Ectodermal cell (in vitro differentiated cells): ENCODE data around the gene HSH2D.

Experiments
- H3K27ac ChIP-seq: 2 replicates; pipeline ENCODE4 v1.7.0; 2013; ENCODE audit warnings: mild to moderate bottlenecking, low read depth, low read length; ENCODE audit not compliant: insufficient read depth, poor library complexity, severe bottlenecking
- H3K27me3 ChIP-seq: 2 replicates; pipeline ENCODE4 v1.7.0; 2013; ENCODE audit warnings: mild to moderate bottlenecking, low read length; ENCODE audit not compliant: insufficient read depth, control insufficient read depth, poor library complexity, severe bottlenecking
- H3K36me3 ChIP-seq: one replicate; pipeline ENCODE4 v1.7.0; 2013; ENCODE audit warnings: low read length; ENCODE audit not compliant: control insufficient read depth, insufficient read depth
- H3K4me1 ChIP-seq: one replicate; pipeline ENCODE4 v1.7.0; 2013; ENCODE audit warnings: low read length; ENCODE audit not compliant: control insufficient read depth, insufficient read depth
- H3K4me3 ChIP-seq: 2 replicates; pipeline ENCODE4 v1.7.0; 2013; ENCODE audit warnings: low read depth, low read length, control low read depth; ENCODE audit not compliant: insufficient read depth
- H3K9me3 ChIP-seq: 2 replicates; pipeline ENCODE4 v1.7.0; 2013; ENCODE audit warnings: mild to moderate bottlenecking, low read length, moderate library complexity; ENCODE audit not compliant: control insufficient read depth
- WGBS, 2 experiments: methylation state at CpG; one replicate each; pipeline ENCODE4 v1.1.7; 2013; ENCODE audit warnings: missing lambda C conversion rate in 2 of 2; 5-methylcytosine and 5-hydroxymethylcytosine counted together

The HSH2D gene

DNA sequence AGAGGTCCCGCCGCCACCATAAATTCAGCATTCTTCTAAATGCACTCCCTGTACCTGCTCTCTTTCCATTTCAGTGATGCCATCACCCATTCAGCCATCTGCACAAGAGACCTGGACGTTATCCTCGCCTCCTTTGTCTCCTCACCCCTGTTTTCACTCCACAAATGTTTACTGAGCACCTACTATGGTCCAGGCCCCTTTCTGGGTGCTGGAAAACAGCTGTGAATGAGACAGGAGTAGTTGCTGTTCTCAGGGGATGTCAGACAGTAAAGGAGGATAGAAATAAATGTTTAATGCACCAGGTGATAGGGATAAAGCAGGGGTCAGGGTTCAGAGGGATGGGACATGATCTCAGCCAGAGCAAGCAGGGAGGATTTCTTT lies 57.5 kb downstream of the HSH2D start:
- H3K36me3 ChIP-seq, result peaks cover 10% of the 10 kb centered on the region
- peaks cover 5% of the 10 kb centered on the region for H3K4me1 ChIP-seq
- H3K27me3 ChIP-seq, result no peaks in the 10 kb centered on the region
- 94 to 99% methylated on average over 4 of the region's 4 CpGs for WGBS, 2 experiments
- no peak overlapping the region for H3K27ac ChIP-seq
- no peaks in the 10 kb centered on the region for H3K9me3 ChIP-seq
- no peak overlapping the region for H3K4me3 ChIP-seq

DNA sequence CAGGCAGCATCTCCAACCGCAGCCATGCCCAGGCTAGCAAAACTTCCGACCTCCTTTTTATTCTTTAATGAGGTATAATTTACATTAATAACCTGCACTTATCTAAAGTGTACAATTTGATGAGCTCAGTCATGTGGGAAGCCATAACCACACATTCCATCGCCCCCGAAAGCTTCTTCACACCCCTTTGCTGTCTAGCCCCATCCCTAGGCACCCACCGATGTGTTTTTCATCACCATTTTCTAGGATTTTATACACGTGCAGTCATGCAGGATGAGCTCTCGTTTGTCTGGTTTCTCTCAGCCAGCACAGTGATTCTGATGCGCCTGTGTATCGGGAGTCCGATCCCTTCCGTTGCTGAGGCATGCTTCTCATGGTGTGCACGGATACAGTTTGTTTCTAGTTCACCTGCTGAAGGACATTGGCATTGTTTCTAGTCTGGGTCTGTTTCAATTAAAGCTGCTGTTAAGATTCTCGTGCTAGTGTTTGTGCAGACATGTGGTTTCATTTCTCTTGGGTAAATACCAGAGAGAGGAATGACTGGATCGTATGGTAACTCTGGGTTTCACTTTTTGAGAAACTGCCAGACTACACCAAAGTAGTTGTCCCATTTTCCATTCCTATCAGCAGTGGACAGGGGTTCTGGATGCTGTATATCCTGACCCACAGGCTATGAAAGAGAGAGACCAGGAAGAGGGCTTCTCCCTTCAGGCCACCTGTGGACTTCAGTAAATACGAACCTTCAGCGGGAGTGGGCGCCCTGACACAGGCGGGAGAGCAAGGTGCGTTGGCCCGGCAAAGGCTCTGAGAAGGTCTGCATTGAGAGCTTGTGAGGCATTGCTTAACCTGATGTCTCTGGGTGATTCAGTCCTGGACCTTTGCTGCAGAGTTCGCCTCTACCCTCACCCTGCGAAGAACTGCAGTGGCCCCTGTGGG lies 59.1 kb downstream of the HSH2D start:
- no peak overlapping the region for H3K27ac ChIP-seq
- no peaks in the 10 kb centered on the region for H3K27me3 ChIP-seq
- peaks cover 5% of the 10 kb centered on the region for H3K4me1 ChIP-seq
- WGBS, 2 experiments, result 92% methylated on average over 21 of the region's 22 CpGs
- no peak overlapping the region for H3K4me3 ChIP-seq
- H3K9me3 ChIP-seq, result no peaks in the 10 kb centered on the region
- H3K36me3 ChIP-seq, result peaks cover 10% of the 10 kb centered on the region

DNA sequence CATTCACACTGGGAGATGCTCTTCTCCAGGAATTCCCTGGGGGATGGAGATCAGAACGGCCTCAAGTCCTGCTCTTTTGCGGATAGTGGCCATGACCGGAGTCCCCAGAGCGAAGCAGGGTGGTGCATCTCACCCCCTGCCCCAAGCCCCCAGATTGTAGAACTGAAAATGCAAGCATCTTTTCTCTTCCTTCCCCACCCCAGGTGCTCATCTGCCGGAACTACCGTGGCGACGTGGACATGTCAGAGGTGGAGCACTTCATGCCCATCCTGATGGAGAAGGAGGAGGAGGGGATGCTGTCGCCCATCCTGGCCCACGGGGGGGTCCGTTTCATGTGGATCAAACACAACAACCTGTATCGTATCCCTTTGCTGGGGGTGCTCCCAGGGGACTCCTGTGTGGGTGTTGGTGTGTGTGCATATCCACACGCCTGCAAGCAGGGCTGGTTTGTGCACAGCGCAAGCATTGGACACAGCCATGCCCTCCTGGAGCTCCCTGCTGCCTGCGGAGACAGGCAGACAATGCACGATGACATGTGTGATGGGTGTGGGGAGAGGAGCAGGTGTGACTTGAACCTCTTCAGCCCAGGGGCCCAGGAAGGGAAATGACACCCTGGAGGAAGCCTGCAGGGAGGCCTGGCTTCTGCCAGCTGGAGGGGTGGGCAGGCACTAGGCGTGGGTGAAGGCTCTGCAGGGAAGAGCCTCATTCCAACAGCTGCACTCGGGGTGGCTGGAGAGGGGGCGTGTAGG lies 59.9 kb downstream of the HSH2D start:
- peaks cover 5% of the 10 kb centered on the region for H3K4me1 ChIP-seq
- 97% methylated on average over 19 of the region's 19 CpGs for WGBS, 2 experiments
- peaks cover 17% of the 10 kb centered on the region for H3K36me3 ChIP-seq

DNA sequence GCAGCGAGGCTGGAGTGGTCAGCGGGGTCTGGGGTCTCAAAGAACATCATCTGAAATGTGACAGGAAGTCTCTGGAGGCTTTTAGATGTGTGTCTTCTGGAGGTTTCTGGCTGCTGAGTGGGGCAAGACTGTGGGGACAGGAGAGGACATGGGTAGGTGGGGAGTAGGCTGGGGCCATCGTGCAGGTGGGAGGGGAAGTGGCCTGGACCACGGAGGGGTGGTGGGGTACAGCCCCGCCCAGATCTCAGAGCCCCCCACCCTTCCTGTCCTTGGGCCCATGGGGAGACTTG lies 60.5 kb downstream of the HSH2D start:
- Histone ChIP-seq H3K27me3 (no peaks in the 10 kb centered on the region), H3K36me3 (peaks cover 19% of the 10 kb centered on the region), H3K4me1 (peaks cover 2% of the 10 kb centered on the region), H3K9me3 (no peaks in the 10 kb centered on the region), H3K4me3 (no peak overlapping the region), H3K27ac (no peak overlapping the region)
- WGBS, 2 experiments, result 94 to 96% methylated on average over 5 of the region's 5 CpGs

More for the DNA sequence above, 59.9 kb downstream of the HSH2D start:
- Histone ChIP-seq H3K9me3 (no peaks in the 10 kb centered on the region), H3K27me3 (no peaks in the 10 kb centered on the region), H3K27ac (no peak overlapping the region), H3K4me3 (no peak overlapping the region)

DNA sequence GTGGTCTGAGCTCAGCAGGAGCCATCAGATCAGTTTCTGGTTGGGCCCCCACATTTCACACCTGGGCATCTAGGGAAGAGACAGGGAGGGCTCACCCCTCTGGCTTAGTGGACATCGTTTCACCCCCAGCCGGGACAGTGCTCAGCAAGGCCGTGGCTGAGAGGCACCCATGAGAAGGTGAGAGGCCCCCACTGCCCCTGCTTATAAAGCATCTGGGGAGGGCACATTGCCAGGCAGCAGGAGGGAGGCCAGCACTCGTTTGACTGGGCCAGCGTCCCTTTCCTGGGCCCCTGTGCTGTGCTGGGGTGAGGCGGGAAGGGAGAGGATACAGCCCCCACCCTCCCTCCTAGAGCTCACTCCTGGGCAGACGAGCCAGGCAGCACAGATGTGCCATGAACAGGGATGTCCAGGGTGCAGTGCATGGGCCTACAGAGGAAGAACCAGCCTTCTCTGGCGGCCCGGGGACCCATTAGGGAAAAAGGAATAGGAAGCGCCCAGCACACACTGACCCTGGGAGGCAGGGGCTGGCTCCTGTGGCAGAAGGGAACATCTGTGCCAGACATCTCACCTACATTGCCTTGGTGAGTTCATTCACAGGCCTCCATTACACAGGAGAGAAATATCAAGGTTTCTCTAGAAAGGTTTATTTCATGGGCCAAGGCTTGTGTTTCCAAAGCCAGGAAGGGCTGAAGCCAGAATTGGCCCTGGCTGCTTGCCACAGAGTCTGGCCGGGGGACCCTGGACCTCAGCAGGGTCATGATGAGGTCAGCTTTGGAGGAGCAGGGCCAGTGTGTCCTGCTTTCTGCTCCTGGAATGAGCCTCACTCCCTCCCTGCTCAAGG lies 61.9 kb downstream of the HSH2D start:
- WGBS, 2 experiments, result 94 to 96% methylated on average over 11 of the region's 11 CpGs
- peaks cover 26% of the 10 kb centered on the region for H3K36me3 ChIP-seq
- no peaks in the 10 kb centered on the region for H3K9me3 ChIP-seq
- no peaks in the 10 kb centered on the region for H3K27me3 ChIP-seq
- H3K4me3 ChIP-seq, result no peak overlapping the region
- no peaks in the 10 kb centered on the region for H3K4me1 ChIP-seq
- H3K27ac ChIP-seq, result no peak overlapping the region

GRCh38 chr19:16206046-16206605 lies 62.6 kb downstream of the HSH2D start:
- peaks cover 26% of the 10 kb centered on the region for H3K36me3 ChIP-seq
- no peak overlapping the region for H3K4me3 ChIP-seq
- H3K4me1 ChIP-seq, result no peaks in the 10 kb centered on the region
- H3K27me3 ChIP-seq, result no peaks in the 10 kb centered on the region
- H3K9me3 ChIP-seq, result no peaks in the 10 kb centered on the region
- WGBS, 2 experiments, result 95 to 98% methylated on average over 14 of the region's 14 CpGs
- no peak overlapping the region for H3K27ac ChIP-seq

GRCh38 chr19:16206637-16207036 lies 63.2 kb downstream of the HSH2D start:
- H3K27me3 ChIP-seq, result no peaks in the 10 kb centered on the region
- no peak overlapping the region for H3K4me3 ChIP-seq
- H3K9me3 ChIP-seq, result no peaks in the 10 kb centered on the region
- peaks cover 26% of the 10 kb centered on the region for H3K36me3 ChIP-seq
- H3K27ac ChIP-seq, result no peak overlapping the region
- WGBS, 2 experiments, result 93 to 95% methylated on average over 7 of the region's 7 CpGs
- H3K4me1 ChIP-seq, result no peaks in the 10 kb centered on the region

DNA sequence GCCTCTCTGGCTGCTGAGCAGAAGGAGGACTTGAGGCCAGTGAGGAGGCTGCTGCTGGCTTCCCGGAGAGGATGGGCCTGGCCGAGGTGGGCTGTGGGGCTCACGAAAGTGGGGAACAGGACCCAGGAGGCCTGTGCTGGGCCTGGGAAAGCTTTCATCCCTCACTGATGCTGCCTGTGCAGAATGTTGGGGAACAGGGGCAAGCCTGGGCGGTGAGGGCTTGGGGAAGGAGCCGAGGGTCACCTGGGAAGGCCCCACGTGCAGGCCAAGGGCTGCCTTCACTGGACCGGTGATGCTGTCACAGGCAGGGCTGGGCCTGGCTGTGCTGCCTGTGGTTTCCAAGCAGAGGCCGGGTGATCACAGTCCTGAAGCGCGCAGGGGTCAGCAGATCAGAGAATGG lies 63.6 kb downstream of the HSH2D start:
- no peaks in the 10 kb centered on the region for H3K27me3 ChIP-seq
- H3K36me3 ChIP-seq, result peaks cover 26% of the 10 kb centered on the region
- no peak overlapping the region for H3K4me3 ChIP-seq
- no peaks in the 10 kb centered on the region for H3K4me1 ChIP-seq
- 95 to 96% methylated on average over 10 of the region's 10 CpGs for WGBS, 2 experiments
- no peaks in the 10 kb centered on the region for H3K9me3 ChIP-seq
- no peak overlapping the region for H3K27ac ChIP-seq

GRCh38 chr19:16207490-16208025 lies 64.1 kb downstream of the HSH2D start:
- no peaks in the 10 kb centered on the region for H3K27me3 ChIP-seq
- H3K4me3 ChIP-seq, result no peak overlapping the region
- no peaks in the 10 kb centered on the region for H3K4me1 ChIP-seq
- no peak overlapping the region for H3K27ac ChIP-seq
- no peaks in the 10 kb centered on the region for H3K9me3 ChIP-seq
- H3K36me3 ChIP-seq, result peaks cover 26% of the 10 kb centered on the region
- WGBS, 2 experiments, result 93 to 97% methylated on average over 12 of the region's 12 CpGs
